ENCODE measurements around the gene APCDD1. TPM values are rescaled to one million over a fixed set of nuclear protein-coding genes. Genes with fewer than 3 reads are reported as not detected.

APCDD1 gene
- 10 to 100 TPM in 1 of 2 donors, 1 to 10 TPM in 1; 5.6 to 10.7 TPM for total RNA-seq

- peaks cover 19% of the 10 kb centered on the region for H3K27me3 ChIP-seq
- intact Hi-C loops (cut with DNase I) = no loop called here
- peak within 1 kb of the TSS; percentile 38 to 77 for H3K9ac ChIP-seq (ENCODE audit: low read depth in 2 of 2, low read length in 2 of 2)
- TF ChIP-seq CTCF (IDR thresholded peaks at IDR 0.05) = no peak
- peak within 1 kb of the TSS; percentile 47 for H3K4me3 ChIP-seq
- H3K4me1 ChIP-seq = peaks cover 6% of the 10 kb centered on the region
- H3K36me3 ChIP-seq = no peaks in the 10 kb centered on the region
- peak within 1 kb of the TSS; percentile 55 for H3K27ac ChIP-seq
- no peaks in the 10 kb centered on the region for H3K9me3 ChIP-seq
- peak; percentile 60 for DNase-seq
Observed at GRCh38 chr18:10453806-10454680, at the start of gene APCDD1. TSS of gene APCDD1 (plus strand) at chr18:10454635. CDS start at chr18:10454982, 347 bp downstream.

- H3K27me3 ChIP-seq = no peaks in the 10 kb centered on the region
- H3K36me3 ChIP-seq = no peaks in the 10 kb centered on the region
- TF ChIP-seq CTCF (IDR thresholded peaks at IDR 0.05) = no peak
- H3K4me3 ChIP-seq = no peak overlapping the region
- no peak overlapping the region for H3K9ac ChIP-seq (ENCODE audit: low read depth in 2 of 2, low read length in 2 of 2)
- no peak for DNase-seq
- no peaks in the 10 kb centered on the region for H3K4me1 ChIP-seq
- intact Hi-C loops (cut with DNase I) = no loop called here
- no peak overlapping the region for H3K27ac ChIP-seq
- H3K9me3 ChIP-seq = no peaks in the 10 kb centered on the region
Observed at GRCh38 chr18:10405014-10405493, 49.4 kb upstream of the APCDD1 start.

- intact Hi-C loops (cut with DNase I) = no loop called here
- Histone ChIP-seq H3K4me1 (no peaks in the 10 kb centered on the region), H3K27me3 (no peaks in the 10 kb centered on the region), H3K9me3 (no peaks in the 10 kb centered on the region), H3K36me3 (no peaks in the 10 kb centered on the region), H3K27ac (no peak overlapping the region), H3K4me3 (no peak overlapping the region), H3K9ac (ENCODE audit: low read depth in 2 of 2, low read length in 2 of 2) (no peak overlapping the region)
- no peak for DNase-seq
- TF ChIP-seq CTCF (IDR thresholded peaks at IDR 0.05) = no peak
Observed at GRCh38 chr18:10405816-10406663, 48.4 kb upstream of the APCDD1 start.

- no peak for DNase-seq
- H3K36me3 ChIP-seq = no peaks in the 10 kb centered on the region
- no peaks in the 10 kb centered on the region for H3K27me3 ChIP-seq
- no peaks in the 10 kb centered on the region for H3K4me1 ChIP-seq
- no peak overlapping the region for H3K9ac ChIP-seq (ENCODE audit: low read depth in 2 of 2, low read length in 2 of 2)
- no peak overlapping the region for H3K27ac ChIP-seq
- no peak for TF ChIP-seq CTCF (IDR thresholded peaks at IDR 0.05)
- no peaks in the 10 kb centered on the region for H3K9me3 ChIP-seq
- intact Hi-C loops (cut with DNase I) = no loop called here
- H3K4me3 ChIP-seq = no peak overlapping the region
Observed at GRCh38 chr18:10408131-10408530, 46.3 kb upstream of the APCDD1 start.

- H3K36me3 ChIP-seq = no peaks in the 10 kb centered on the region
- intact Hi-C loops (cut with DNase I) = no loop called here
- no peak overlapping the region for H3K9ac ChIP-seq (ENCODE audit: low read depth in 2 of 2, low read length in 2 of 2)
- H3K27me3 ChIP-seq = no peaks in the 10 kb centered on the region
- no peak for DNase-seq
- no peak for TF ChIP-seq CTCF (IDR thresholded peaks at IDR 0.05)
- H3K9me3 ChIP-seq = no peaks in the 10 kb centered on the region
- H3K27ac ChIP-seq = no peak overlapping the region
- H3K4me3 ChIP-seq = no peak overlapping the region
- no peaks in the 10 kb centered on the region for H3K4me1 ChIP-seq
Observed at GRCh38 chr18:10409041-10409440, 45.4 kb upstream of the APCDD1 start.

Measured in colonic mucosa (tissue), 4 donors.